DMS79 treated with DMSO at 0.1 percent for 48 hours (cell line): ENCODE measurements around the gene SERPINB6.
"Not testable (repeated sequence)": the region's sequence is repeated elsewhere in the genome, so short reads cannot be mapped to it uniquely, and the experiment has no call there.

Experiments
- DNase-seq: peaks from one replicate; lab custom pipeline; 2025; lab: John Stamatoyannopoulos, UW

SERPINB6 gene

DNA sequence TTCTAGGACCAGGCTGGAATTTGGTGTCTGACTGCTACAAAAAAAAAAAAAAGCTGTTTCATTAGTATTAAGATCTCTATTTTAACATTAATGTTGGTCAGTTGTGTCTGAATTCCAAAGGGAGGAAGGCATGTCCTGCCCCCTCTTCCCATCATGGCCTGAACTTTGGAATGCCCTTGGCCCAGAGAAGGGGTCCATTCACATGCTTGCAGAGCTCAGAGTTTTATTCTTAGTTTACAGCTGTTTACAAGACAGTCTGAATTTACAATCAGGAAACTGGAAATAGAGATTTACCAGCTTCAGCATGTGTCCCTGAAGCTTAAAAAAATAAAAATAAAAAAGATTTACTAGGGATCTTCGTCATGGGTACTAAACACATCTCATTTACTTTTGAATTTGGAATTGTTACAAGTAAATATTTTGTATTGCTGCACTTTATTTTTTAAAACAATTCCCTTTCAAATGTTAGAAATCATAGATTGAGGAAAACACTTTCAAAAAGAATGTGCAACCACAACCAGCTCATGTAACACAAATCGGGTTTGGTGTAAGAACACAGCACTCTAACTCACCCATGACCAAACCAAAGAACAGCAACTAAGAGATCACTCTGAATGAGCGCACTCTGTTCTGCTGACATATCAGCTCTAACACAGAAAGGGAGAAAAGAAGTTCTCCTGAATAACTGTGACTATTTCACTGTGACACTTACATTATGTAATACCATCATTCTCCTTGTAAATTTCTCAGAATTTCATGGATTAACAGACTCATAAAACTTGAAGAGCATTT lies 6.6 kb upstream of the SERPINB6 start:
- DNase-seq = no peak

GRCh38 chr6:2977290-2977689 lies 5.9 kb upstream of the SERPINB6 start:
- no peak for DNase-seq

DNA sequence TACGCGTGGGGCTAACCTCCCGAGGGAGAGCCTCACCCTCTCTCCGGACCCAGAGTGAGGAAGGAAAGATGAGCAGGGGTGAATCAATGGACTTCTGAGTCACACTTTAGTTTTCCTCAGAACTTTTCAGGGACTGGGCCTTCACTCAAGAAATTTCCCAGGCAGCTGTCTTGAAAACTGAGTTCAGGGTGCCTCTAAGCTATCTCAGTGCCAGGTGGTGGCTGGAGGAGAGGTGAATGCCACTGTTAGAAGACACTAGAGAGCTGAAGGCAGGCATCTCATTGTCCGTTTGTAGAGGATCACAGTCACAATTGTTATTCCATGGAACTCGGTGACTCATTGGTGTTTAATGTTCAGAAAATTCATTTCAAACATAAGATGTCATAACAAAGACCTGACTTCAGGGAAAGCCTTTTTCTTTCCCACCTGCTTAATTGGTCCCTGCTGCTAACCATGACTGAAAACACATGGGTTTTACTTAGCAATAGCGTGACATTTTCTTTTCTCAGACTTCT lies 5.3 kb upstream of the SERPINB6 start:
- no peak for DNase-seq

DNA sequence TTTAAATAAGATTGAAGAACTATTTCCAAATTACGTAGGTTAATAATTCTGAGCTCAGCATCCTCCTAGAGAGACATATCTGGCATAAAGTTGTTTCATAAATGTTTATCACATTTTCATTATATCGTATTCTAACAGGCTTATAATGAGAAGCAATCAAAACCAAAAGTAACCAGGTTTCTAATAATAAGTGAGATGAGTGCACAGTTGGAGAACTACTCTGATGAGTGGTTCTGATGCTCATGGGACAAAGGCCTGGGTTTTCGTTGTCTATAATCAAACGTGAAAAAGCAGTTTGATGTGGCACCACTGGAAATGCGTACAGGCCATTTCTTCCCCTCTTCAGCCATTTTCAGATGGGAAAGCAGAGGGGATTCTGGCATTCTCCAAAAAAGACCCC lies 4.7 kb upstream of the SERPINB6 start:
- DNase-seq = no peak

DNA sequence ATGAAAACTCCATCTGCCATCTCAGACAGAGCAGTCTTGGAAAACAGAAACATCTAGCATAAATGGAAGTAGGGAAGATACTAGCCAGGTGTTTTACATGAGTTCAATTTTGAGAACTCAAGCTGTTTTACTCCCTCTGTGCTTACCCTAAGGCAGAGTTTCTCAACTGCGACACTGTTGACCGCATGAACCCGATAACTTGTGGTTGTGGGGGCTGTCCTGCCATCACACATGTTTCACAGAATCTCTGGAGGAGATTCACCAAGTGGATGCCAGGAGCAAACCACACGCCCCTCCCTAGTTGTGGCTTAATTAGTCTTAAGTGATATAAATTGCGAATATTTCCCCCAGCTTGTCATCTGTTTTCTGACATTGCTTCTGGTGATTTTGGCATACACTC lies 2.3 kb upstream of the SERPINB6 start:
- DNase-seq = no peak

- not testable (repeated sequence) for DNase-seq
These were observed 1.8 kb upstream of the SERPINB6 start for GRCh38 chr6:2973180-2973579.

GRCh38 chr6:2972685-2973084 lies 1.3 kb upstream of the SERPINB6 start:
- DNase-seq = not testable (repeated sequence)

- not testable (repeated sequence) for DNase-seq
These were observed 786 bp upstream of the SERPINB6 start for GRCh38 chr6:2972219-2972487.

DNA sequence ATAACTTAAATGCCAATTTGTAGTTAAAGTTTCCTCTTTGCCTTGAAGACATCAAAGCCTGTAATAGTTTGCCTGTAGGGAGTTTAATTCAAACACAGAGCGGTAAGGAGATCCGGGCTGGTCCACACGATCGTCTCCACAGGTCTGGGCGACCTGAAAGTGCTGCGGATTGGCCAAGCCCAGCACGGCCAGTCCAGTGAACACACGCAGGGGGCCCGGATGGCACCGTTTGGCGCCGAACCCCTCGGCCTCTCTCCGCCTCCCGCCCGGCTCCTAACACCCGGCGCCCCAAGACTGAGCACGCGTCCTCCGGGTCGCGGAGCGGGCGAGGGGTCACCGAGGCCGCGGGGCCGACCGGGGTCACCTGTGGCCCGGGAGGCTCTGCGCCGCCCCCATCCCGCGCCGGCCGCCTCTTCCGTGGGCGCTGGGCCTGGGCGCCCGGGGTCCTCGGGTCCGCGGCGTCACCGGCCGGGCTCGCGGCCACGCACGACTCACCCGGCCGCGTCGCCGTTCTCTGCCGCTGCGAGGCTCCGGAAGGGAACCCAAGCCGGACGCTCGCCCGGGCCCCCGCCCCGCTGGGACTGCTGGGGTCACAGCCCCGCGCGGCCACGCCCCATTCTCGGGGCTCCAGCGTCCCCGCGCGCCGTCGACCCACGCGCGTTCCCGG lies 481 bp downstream of the SERPINB6 start:
- DNase-seq = no peak

- DNase-seq = no peak
These were observed 1.2 kb downstream of the SERPINB6 start for GRCh38 chr6:2970034-2970685.

DNA sequence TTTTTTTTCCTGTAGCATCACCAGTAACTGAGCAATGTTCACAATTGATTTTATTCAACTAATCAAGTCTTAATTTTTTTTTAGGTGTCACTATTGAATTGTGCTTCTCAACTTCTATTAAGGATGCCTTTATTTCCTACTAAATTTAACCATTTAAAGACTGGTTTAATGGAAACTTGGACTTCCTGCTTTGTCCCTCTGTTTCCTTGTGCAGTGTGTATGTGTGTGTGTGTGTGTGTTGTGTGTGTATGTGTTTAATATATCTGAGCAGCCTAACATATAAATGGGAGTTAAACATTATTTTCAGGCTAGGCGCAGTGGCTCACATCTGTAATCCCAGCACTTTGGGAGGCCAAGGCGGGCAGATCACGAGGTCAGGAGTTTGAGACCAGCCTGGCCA lies 1.8 kb downstream of the SERPINB6 start:
- no peak for DNase-seq

- DNase-seq = no peak
These were observed 2.7 kb downstream of the SERPINB6 start for GRCh38 chr6:2968600-2969135.

GRCh38 chr6:2967936-2968335 lies 3.4 kb downstream of the SERPINB6 start:
- DNase-seq = no peak

- no peak for DNase-seq
These were observed 5.0 kb downstream of the SERPINB6 start for GRCh38 chr6:2966347-2966746.

- DNase-seq = no peak
These were observed 6.4 kb downstream of the SERPINB6 start for GRCh38 chr6:2964793-2965505.

DNA sequence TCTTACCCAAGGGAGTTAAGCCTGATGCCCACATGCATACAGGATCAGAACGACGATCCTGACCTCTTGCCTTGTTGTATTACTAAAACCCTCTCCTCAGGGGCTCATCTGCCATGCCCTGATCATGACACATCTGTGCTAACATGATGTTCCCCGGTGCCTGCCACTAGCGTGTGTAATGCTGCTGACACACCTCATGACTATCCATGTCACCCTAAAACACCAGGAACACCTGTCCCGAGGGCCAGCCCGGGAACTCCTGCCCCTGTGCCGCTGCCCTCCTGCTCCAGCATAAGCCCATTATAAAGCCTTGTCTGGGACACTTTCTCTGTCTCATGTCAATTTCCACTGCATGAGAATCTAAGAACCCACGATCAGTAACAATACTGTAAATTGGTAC lies 7.6 kb downstream of the SERPINB6 start:
- no peak for DNase-seq

GRCh38 chr6:2962636-2963035 lies 8.7 kb downstream of the SERPINB6 start:
- DNase-seq = no peak

DNA sequence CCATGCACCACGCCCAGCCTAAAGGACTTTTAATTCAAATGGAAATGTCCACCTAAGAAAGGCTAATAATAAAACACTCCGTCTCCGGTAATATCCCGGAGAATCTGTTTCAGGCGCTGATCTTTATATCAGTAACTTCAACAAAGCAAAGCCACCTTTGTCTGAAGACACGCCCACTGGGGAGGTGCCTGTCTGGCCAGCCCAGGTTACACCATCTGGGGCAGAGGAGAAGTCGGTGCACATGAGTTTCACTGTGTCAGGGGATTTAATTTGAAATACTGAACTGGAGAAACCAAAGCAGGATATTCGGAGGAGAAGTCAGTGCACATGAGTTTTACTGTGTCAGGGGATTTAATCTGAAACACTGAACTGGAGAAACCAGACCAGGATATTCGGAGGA lies 9.4 kb downstream of the SERPINB6 start:
- no peak for DNase-seq

DNA sequence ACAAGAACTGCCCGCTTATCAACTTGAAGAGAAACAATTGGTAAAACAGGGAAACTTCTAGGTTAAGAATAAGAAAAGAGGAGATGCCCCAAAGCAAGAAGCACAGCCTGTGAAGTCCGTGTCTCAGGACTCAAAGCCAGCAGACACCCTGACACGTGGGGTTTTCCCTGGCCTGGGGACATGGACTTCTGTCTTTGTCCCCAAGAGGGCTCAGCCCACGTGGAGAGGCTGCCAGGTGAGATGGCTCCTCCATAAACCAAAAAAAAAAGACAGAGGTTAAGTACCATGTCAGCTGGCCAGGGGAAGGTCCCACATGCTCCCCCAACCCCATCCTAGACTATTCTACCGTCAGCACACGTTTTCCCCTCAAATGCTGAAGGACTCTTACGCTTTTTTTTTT lies 9.9 kb downstream of the SERPINB6 start:
- no peak for DNase-seq

DNA sequence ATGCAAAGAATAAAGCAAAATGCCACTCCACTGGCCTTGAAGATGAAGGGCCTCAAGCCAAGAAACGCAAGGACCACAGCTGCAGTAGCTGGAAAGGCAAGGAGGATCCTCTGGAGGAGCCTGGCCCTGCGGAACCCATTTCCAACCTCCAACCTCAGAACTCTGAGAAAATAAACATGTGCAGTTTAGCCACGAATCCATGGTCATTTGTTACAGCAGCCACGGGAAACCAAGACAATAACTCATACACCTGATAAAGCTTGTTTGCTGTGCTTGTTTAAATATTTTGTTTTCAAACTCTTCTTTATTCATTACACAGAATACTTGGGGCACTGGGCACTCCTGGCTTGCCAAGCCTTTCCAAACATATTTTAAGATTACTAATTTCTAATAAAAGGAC lies 10.4 kb downstream of the SERPINB6 start:
- no peak for DNase-seq

DNA sequence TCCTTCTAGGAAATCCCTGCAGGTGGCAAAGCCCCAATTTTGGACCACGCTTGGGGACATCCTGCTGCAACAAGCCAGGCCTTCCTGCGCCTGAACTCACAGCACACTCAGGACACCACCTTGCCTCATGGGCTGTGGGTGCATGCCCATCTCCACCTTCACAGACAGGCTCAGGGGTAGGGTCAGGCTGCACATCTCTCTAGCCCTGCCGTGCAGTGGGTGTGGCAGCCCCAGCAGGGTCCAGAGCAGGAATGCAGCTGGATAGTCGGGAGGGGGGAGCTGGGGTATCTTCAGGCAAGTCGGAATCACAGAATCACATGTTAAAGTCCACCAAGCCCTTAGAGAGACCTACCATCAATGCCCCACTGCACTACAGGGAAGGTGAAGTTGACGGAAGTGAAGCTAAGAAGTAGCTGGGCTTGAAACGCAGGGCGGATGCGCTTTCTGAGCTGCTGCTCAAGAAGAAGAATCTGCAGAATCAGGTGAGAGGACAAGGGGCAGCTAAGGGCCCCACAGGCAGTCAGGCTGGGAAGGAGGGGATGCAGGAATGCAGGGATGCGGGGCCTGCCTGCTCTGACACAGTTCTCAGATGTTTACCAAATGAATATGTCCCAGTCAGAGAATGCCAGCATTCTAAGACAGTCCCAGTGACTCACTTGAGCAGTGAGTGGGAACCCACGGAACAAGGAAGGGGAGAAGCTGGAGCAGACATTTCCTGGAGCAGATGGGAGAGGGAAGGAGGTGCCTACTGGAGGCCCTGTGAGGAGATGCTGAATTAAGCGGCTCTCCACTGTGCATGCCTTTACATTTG lies 11.3 kb downstream of the SERPINB6 start:
- DNase-seq = no peak
